HuH-7.5 (cell line): ENCODE measurements around the gene F10.
A peak's percentile ranks its signal among the peaks of the same experiment; 100 is the strongest.

Experiments
- DNase-seq: peaks from one replicate; pipeline ENCODE4 v3.0.0; 2011; ENCODE audit warnings: low spot score

The F10 gene

GRCh38 chr13:113169277-113170272, 47.0 kb downstream of the F10 start:
- peak; percentile 60 for DNase-seq

GRCh38 chr13:113170511-113170910, 47.9 kb downstream of the F10 start:
- no peak for DNase-seq

GRCh38 chr13:113171250-113172125, 48.9 kb downstream of the F10 start:
- DNase-seq: no peak

DNA sequence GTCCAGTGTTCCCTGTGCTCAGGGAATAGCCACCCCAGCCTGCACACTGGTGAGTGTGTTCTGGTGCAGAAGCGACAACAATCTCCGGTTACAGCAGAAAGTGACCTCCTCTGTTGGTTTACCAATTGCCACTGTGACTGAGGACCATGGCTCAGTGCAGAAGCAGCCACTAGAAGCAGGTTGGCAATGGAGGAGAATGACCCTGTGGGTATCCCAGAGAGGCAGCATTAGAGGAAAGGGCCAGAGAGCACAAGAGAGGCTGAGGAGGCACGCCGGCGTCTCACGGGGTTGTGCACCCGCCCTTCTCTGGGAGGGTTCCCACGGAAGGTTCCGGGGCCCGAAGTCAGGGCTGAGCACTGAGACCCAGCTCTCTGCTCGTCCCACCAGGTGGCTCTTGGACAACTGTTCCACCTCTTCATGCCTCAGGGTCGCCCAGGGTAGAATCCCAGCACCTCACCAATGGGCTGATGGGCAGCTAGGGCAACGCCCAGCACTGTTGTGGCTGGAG, 49.9 kb downstream of the F10 start:
- DNase-seq: no peak

DNA sequence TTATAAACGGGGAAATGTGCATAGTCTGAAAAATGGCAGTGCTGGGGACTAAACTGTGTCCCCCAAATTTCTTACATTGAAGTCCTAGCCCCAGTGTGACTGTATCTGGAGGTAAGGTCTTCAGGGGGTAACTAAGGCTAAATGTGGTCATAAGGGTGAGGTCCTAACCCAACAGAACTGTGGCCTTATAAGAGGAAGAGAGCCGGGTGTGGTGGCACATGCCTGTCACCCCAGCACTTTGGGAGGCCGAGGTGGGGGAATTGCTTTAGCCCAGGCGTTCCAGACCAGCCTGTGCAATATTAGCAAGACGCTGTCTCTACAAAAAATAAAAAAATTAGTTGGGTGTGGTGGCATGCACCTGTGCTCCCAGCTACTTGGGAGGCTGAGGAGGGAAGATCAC, 53.7 kb downstream of the F10 start:
- no peak for DNase-seq

DNA sequence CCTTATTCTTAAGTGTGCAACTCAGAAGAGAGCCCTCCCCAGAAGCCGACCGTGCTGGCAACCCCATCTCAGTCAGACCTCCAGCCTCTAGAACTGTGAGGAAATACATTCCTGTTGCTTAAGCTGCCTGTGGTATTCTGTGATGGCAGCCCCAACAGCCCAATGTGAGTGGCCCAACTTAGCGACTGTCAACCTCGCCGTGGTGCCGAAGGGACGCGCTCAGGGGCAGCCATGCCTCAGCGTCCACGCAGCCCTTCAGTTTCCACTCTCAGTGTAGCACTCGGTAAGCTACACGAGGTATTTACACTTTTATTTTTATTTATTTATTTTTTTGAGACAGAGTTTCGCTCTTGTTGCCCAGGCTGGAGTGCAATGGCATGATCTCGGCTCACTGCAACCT, 54.2 kb downstream of the F10 start:
- DNase-seq: no peak

DNA sequence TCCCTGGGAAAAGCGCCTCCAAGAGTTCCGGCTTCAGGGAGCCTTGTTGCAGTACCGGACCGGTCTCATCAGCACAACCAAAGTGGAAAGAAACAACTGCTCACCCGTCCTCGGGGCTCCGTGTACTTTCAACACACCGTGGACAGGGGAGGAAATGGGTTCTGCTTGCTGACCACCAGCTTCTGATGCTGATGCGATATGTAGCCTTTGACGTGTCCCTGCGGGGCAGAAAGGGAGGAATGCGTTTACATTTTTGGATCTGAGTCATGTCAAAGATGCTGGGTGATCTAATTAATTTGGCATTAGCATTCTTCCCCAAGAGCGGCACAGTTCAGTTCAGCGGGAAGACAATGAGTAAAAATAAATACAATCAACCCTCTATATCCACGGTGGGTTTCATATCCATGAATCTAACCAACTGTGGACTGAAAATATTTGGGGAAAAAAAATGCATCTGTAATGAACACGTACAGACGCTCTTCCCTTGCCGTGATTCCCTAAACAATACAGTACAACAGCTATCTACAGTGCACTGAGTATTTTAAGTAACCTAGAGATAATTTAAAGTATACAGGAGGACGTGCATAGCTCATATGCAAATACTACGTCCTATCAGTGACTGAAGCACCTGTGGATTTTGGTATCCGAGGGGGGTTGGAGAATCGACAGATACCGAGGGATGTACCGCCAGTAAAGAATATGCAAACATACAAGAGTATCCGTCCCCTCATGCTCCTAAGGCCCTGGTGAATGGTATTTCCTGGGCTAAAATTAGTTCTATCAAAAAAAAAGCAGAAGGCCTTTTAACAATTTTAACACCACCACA, 55.7 kb downstream of the F10 start:
- DNase-seq: no peak

GRCh38 chr13:113178896-113179167, 56.2 kb downstream of the F10 start:
- DNase-seq: no peak

GRCh38 chr13:113179374-113180230, 57.0 kb downstream of the F10 start:
- no peak for DNase-seq

DNA sequence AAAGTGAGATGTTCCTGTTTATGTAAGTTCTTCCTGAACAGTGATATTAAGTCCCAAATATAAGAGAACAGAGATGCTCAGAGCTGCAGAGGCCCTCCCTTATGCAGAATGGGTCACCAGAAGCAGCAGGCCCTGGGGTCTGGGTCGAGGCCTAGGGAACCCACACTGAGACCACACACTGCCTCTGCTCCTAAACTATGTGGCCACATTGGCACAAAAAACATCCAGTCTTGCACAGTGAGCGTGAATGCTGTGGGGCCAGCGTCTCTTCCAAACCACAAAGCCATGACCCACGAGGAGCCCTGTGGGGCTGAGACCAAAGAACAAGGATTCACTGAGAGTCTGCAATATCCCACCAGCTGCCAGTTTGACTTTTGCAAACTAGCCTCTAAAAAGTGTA, 59.4 kb downstream of the F10 start:
- no peak for DNase-seq

- DNase-seq: peak; percentile 51
These were observed 61.0 kb downstream of the F10 start for GRCh38 chr13:113183450-113184129.

GRCh38 chr13:113184568-113185440, 62.2 kb downstream of the F10 start:
- DNase-seq: no peak

- no peak for DNase-seq
These were observed 63.7 kb downstream of the F10 start for GRCh38 chr13:113186061-113186900.

DNA sequence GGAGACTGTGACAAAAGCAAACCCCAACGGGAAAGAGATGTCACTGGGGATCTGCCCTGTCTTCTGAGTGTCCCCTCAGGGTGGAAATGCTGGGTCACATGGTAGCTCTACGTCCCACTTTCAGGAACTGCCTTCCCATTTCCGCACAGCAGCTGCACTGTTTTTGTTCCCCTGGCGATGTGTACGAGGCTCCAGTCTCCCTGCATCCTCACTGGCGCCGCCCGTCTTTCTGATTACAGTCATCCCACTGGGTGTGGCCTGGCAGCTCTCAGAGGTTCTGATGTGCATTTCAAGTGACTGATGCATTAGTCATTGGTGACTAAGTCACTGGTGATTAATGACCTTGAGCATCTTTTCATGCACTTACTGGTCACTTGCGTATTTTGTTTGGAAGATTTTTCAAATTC, 64.7 kb downstream of the F10 start:
- no peak for DNase-seq

GRCh38 chr13:113187883-113188665, 65.5 kb downstream of the F10 start:
- no peak for DNase-seq

- DNase-seq: no peak
These were observed 67.6 kb downstream of the F10 start for GRCh38 chr13:113190181-113190580.

- DNase-seq: no peak
These were observed 69.7 kb downstream of the F10 start for GRCh38 chr13:113192279-113192678.

GRCh38 chr13:113192902-113193301, 70.3 kb downstream of the F10 start:
- DNase-seq: no peak
